ENCODE results near the gene PITPNM3.

The PITPNM3 gene

DNA sequence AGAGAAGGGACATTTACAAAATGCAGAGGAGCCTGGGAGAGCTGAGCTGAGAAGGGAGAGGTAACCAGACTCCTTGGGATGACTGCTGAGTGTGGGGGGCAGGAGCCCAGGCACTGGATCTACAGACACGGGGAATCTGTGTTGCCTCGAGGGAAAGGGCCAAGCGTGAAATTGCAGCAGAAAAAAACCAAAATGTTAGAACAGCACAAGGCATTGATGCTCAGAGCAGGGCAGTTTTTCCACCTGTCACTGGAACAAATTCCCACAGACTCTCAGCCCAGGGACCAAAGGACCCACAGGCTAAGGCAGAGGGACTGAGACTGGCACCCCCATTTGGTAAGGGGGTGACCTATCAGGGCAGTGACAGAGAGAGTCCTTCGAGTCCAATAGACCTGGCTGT is 2.0 kb downstream of the PITPNM3 start (continued):
- TF ChIP-seq, protein P1, sequence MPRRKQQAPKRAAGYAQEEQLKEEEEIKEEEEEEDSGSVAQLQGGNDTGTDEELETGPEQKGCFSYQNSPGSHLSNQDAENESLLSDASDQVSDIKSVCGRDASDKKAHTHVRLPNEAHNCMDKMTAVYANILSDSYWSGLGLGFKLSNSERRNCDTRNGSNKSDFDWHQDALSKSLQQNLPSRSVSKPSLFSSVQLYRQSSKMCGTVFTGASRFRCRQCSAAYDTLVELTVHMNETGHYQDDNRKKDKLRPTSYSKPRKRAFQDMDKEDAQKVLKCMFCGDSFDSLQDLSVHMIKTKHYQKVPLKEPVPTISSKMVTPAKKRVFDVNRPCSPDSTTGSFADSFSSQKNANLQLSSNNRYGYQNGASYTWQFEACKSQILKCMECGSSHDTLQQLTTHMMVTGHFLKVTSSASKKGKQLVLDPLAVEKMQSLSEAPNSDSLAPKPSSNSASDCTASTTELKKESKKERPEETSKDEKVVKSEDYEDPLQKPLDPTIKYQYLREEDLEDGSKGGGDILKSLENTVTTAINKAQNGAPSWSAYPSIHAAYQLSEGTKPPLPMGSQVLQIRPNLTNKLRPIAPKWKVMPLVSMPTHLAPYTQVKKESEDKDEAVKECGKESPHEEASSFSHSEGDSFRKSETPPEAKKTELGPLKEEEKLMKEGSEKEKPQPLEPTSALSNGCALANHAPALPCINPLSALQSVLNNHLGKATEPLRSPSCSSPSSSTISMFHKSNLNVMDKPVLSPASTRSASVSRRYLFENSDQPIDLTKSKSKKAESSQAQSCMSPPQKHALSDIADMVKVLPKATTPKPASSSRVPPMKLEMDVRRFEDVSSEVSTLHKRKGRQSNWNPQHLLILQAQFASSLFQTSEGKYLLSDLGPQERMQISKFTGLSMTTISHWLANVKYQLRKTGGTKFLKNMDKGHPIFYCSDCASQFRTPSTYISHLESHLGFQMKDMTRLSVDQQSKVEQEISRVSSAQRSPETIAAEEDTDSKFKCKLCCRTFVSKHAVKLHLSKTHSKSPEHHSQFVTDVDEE (CRISPR knock-in tag; IDR thresholded peaks at IDR 0.05) = no peak
- TF ChIP-seq ZNF565 (CRISPR knock-in tag; conservative IDR thresholded peaks at IDR 0.05; ENCODE audit: low read depth) (no peak), ZC3H10 (CRISPR knock-in tag; IDR thresholded peaks at IDR 0.05) (no peak), ZFP30 (CRISPR knock-in tag; IDR thresholded peaks at IDR 0.05) (no peak), TCF4 (CRISPR knock-in tag; IDR thresholded peaks at IDR 0.05; ENCODE audit: borderline replicate concordance) (no peak), ESRRG (CRISPR knock-in tag; IDR thresholded peaks at IDR 0.05) (no peak), ISL1 (CRISPR knock-in tag; IDR thresholded peaks at IDR 0.05) (no peak)

GRCh38 chr17:6551869-6552531 is 4.4 kb downstream of the PITPNM3 start:
- TF ChIP-seq ZFP30 (CRISPR knock-in tag; IDR thresholded peaks at IDR 0.05) (no peak), GLIS3 (CRISPR knock-in tag; IDR thresholded peaks at IDR 0.05) (no peak), ISL1 (CRISPR knock-in tag; IDR thresholded peaks at IDR 0.05) (no peak), ZFP3 (CRISPR knock-in tag; IDR thresholded peaks at IDR 0.05) (no peak), OSR1 (CRISPR knock-in tag; IDR thresholded peaks at IDR 0.05) (no peak), CREB5 (CRISPR knock-in tag; IDR thresholded peaks at IDR 0.05; ENCODE audit: low read depth) (no peak), CSDC2 (CRISPR knock-in tag; IDR thresholded peaks at IDR 0.05) (no peak), ZNF565 (CRISPR knock-in tag; conservative IDR thresholded peaks at IDR 0.05; ENCODE audit: low read depth) (no peak)
- TF ChIP-seq, protein P2, sequence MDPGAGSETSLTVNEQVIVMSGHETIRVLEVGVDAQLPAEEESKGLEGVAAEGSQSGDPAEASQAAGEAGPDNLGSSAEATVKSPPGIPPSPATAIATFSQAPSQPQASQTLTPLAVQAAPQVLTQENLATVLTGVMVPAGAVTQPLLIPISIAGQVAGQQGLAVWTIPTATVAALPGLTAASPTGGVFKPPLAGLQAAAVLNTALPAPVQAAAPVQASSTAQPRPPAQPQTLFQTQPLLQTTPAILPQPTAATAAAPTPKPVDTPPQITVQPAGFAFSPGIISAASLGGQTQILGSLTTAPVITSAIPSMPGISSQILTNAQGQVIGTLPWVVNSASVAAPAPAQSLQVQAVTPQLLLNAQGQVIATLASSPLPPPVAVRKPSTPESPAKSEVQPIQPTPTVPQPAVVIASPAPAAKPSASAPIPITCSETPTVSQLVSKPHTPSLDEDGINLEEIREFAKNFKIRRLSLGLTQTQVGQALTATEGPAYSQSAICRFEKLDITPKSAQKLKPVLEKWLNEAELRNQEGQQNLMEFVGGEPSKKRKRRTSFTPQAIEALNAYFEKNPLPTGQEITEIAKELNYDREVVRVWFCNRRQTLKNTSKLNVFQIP (CRISPR knock-in tag; IDR thresholded peaks at IDR 0.05; ENCODE audit: borderline replicate concordance, low read depth) = no peak
- TF ChIP-seq, protein P3, sequence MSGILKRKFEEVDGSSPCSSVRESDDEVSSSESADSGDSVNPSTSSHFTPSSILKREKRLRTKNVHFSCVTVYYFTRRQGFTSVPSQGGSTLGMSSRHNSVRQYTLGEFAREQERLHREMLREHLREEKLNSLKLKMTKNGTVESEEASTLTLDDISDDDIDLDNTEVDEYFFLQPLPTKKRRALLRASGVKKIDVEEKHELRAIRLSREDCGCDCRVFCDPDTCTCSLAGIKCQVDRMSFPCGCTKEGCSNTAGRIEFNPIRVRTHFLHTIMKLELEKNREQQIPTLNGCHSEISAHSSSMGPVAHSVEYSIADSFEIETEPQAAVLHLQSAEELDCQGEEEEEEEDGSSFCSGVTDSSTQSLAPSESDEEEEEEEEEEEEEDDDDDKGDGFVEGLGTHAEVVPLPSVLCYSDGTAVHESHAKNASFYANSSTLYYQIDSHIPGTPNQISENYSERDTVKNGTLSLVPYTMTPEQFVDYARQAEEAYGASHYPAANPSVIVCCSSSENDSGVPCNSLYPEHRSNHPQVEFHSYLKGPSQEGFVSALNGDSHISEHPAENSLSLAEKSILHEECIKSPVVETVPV (CRISPR knock-in tag; IDR thresholded peaks at IDR 0.05) = no peak
- TF ChIP-seq, protein P4, sequence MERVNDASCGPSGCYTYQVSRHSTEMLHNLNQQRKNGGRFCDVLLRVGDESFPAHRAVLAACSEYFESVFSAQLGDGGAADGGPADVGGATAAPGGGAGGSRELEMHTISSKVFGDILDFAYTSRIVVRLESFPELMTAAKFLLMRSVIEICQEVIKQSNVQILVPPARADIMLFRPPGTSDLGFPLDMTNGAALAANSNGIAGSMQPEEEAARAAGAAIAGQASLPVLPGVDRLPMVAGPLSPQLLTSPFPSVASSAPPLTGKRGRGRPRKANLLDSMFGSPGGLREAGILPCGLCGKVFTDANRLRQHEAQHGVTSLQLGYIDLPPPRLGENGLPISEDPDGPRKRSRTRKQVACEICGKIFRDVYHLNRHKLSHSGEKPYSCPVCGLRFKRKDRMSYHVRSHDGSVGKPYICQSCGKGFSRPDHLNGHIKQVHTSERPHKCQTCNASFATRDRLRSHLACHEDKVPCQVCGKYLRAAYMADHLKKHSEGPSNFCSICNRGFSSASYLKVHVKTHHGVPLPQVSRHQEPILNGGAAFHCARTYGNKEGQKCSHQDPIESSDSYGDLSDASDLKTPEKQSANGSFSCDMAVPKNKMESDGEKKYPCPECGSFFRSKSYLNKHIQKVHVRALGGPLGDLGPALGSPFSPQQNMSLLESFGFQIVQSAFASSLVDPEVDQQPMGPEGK (CRISPR knock-in tag; IDR thresholded peaks at IDR 0.05; ENCODE audit: borderline replicate concordance) = no peak
- TF ChIP-seq, protein P1 (CRISPR knock-in tag; IDR thresholded peaks at IDR 0.05) = no peak
- no peak for ATAC-seq

DNA sequence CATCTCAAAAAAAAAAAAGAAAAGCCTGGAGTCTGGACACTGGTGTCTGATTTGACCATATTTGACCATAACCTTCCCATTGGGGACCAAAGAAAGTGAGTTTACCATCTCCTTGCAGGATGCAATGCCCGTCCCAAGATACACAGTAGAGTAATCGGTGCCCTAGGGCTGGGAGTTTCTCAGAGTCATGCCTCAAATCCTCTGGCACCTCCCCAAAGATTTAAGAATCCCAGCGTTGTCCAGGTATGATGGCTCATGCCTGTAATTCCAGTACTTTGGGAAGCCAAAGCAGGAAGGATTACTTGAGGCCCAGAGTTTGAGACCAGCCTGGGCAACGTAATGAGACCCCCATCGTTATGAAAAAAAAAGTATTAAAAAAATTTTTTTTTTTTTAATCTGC is 5.0 kb downstream of the PITPNM3 start:
- ATAC-seq = no peak
- no peak for TF ChIP-seq OSR1 (CRISPR knock-in tag; IDR thresholded peaks at IDR 0.05)
- TF ChIP-seq ZFP30 (CRISPR knock-in tag; IDR thresholded peaks at IDR 0.05) = no peak
- TF ChIP-seq RARB (CRISPR knock-in tag; IDR thresholded peaks at IDR 0.05) = no peak
- no peak for TF ChIP-seq ESRRG (CRISPR knock-in tag; IDR thresholded peaks at IDR 0.05)
- TF ChIP-seq ZNF8 (CRISPR knock-in tag; IDR thresholded peaks at IDR 0.05) = no peak
- TF ChIP-seq ZFP3 (CRISPR knock-in tag; IDR thresholded peaks at IDR 0.05) = no peak
- TF ChIP-seq SNAI2 (CRISPR knock-in tag; IDR thresholded peaks at IDR 0.05) = no peak
- TF ChIP-seq, protein P3 (CRISPR knock-in tag; IDR thresholded peaks at IDR 0.05) = no peak
- TF ChIP-seq CREB5 (CRISPR knock-in tag; IDR thresholded peaks at IDR 0.05; ENCODE audit: low read depth) = no peak
- TF ChIP-seq TOX (CRISPR knock-in tag; IDR thresholded peaks at IDR 0.05; ENCODE audit: borderline replicate concordance) = no peak
- no peak for TF ChIP-seq ZNF565 (CRISPR knock-in tag; conservative IDR thresholded peaks at IDR 0.05; ENCODE audit: low read depth)
- TF ChIP-seq GLIS3 (CRISPR knock-in tag; IDR thresholded peaks at IDR 0.05) = no peak

Data from SK-N-SH treated with all-trans-retinoic acid at 6 μM for 48 hours (cell line).